Upper lobe of left lung (tissue), 4 donors: Measurements from ENCODE around the gene TAF1A.

Source experiments
- CTCF ChIP-seq, 6 experiments: fragments of 450-650 bp in 4 of 6; fragments of 200-600 bp in 2 of 6; sonication (generic) in 2 of 6; IDR thresholded peaks; one replicate each; pipeline ENCODE4 v1.5.1; 2016 to 2019; ENCODE audit warnings: antibody characterized with exemption in 6 of 6
- EP300 ChIP-seq, 4 donors: sonication (generic); formaldehyde crosslinking; IDR thresholded peaks; one replicate each; pipeline ENCODE4 v1.5.1; 2017; ENCODE audit warnings: antibody characterized with exemption in 4 of 4, control low read depth in 2 of 4
- POLR2A ChIP-seq, 4 donors: fragments of 450-650 bp; IDR thresholded peaks; one replicate each; pipeline ENCODE4 v1.5.1; 2016 to 2017; ENCODE audit warnings: antibody characterized with exemption in 4 of 4, mild to moderate bottlenecking in 2 of 4

DNA sequence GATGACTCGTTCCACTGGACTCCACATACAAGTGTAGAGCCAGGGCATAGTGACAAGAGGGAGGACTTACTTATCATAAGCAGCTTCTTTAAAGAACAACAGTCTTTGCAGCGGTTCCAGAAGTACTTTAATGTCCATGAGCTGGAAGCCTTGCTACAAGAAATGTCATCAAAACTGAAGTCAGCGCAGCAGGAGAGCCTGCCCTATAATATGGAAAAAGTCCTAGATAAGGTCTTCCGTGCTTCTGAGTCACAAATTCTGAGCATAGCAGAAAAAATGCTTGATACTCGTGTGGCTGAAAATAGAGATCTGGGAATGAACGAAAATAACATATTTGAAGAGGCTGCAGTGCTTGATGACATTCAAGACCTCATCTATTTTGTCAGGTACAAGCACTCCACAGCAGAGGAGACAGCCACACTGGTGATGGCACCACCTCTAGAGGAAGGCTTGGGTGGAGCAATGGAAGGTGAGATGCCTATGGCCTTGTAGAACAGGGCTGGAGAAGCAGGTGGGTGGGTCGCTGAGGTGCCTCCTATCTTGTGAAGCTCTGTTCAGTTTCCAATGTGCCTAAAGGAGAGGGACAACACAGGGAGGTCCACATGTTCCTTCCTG is 40.3 kb upstream of the TAF1A start:
- TF ChIP-seq EP300 (IDR thresholded peaks at IDR 0.05), result no peak
- TF ChIP-seq CTCF (IDR thresholded peaks at IDR 0.05), result no peak
- no peak for TF ChIP-seq POLR2A (IDR thresholded peaks at IDR 0.05)
